Fibroblast of lung (primary cell): Measurements from ENCODE around the gene DDAH2.

Experiments
- EZH2 ChIP-seq: IDR thresholded peaks from 2 replicates; pipeline ENCODE4 v1.5.1; 2012; ENCODE audit warnings: low read length, control low read depth, mild to moderate bottlenecking; ENCODE audit errors: missing control alignments
- TF ChIP-seq, protein P1 (sequence below), 2 donors: IDR thresholded peaks in 1 of 2; conservative IDR thresholded peaks in 1 of 2; 1 replicate in 1 of 2; 2 replicates in 1 of 2; pipeline ENCODE4 v1.5.1; 2011 to 2012; ENCODE audit warnings: low read length in 2 of 2, control low read depth in 1 of 2, inconsistent platforms in 1 of 2, low read depth in 1 of 2, mild to moderate bottlenecking in 1 of 2

DNA sequence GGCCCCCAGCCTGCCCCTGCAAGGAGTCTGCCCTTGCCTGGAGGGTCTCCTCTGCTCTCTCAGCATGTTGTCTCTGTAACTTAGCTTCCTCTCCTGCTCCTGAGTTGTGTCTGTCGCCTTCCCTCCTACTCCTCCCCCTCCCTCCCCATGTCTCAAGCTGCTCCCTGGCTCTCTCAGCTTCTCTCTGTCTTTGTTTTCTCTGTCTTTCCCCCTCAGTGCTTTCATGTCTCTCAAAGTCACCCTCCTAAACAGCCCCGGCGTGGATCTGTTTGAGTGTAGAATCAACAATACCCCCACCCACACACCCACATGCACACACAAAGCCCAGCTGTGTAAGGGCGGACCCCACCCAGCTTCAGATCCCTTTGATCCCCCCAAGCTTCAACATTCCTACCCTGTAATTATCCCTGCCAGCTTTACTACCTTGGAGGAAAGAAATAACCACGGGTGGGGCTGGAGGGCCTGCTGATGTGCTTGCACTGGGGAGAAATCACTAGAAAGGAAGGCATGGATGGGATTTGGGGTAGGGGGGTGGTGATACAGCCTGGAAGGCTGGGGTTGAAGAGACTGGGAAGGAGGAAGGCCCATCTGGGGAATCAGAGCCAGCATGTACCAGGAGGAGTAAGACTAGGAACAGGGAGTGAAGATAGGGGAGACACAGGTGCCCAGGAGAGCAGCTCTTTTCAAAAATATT, 15.0 kb downstream of the DDAH2 start:
- TF ChIP-seq, protein P1, sequence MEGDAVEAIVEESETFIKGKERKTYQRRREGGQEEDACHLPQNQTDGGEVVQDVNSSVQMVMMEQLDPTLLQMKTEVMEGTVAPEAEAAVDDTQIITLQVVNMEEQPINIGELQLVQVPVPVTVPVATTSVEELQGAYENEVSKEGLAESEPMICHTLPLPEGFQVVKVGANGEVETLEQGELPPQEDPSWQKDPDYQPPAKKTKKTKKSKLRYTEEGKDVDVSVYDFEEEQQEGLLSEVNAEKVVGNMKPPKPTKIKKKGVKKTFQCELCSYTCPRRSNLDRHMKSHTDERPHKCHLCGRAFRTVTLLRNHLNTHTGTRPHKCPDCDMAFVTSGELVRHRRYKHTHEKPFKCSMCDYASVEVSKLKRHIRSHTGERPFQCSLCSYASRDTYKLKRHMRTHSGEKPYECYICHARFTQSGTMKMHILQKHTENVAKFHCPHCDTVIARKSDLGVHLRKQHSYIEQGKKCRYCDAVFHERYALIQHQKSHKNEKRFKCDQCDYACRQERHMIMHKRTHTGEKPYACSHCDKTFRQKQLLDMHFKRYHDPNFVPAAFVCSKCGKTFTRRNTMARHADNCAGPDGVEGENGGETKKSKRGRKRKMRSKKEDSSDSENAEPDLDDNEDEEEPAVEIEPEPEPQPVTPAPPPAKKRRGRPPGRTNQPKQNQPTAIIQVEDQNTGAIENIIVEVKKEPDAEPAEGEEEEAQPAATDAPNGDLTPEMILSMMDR (conservative IDR thresholded peaks at IDR 0.05 in 1 of 2, IDR thresholded peaks at IDR 0.05 in 1 of 2; ENCODE audit: low read depth in 1 of 2, low read length in 2 of 2), result no peak
- TF ChIP-seq EZH2, result no peak
